H1 (cell line): ENCODE results near the gene DENND11.

Source experiments
- KDM5A ChIP-seq: fragments of 200-600 bp; IDR thresholded peaks from 2 replicates; pipeline ENCODE4 v1.7.1; 2012; ENCODE audit warnings: mild to moderate bottlenecking, low read length, inconsistent platforms, mixed read lengths
- SIN3A ChIP-seq, 2 experiments: IDR thresholded peaks in 1 of 2; conservative IDR thresholded peaks in 1 of 2; 2 replicates each; pipeline ENCODE4 v1.6.1; 2011 to 2012; ENCODE audit warnings: low read length in 2 of 2, improper control_type of control experiment in 1 of 2, low read depth in 1 of 2, mild to moderate bottlenecking in 1 of 2
- TF ChIP-seq, protein P1 (sequence below), 3 experiments: IDR thresholded peaks; 1 replicate in 2 of 3; 2 replicates in 1 of 3; pipeline versions ENCODE4 v1.5.1 to v1.6.1; 2011; ENCODE audit warnings: low read length in 3 of 3, mild to moderate bottlenecking in 3 of 3, inconsistent platforms in 2 of 3, low read depth in 1 of 3, moderate library complexity in 1 of 3; ENCODE audit not compliant: insufficient read depth in 1 of 3; ENCODE audit errors: control extremely low read depth in 1 of 3

GRCh38 chr7:141660259-141660658 is 41.7 kb downstream of the DENND11 start:
- TF ChIP-seq, protein P1, sequence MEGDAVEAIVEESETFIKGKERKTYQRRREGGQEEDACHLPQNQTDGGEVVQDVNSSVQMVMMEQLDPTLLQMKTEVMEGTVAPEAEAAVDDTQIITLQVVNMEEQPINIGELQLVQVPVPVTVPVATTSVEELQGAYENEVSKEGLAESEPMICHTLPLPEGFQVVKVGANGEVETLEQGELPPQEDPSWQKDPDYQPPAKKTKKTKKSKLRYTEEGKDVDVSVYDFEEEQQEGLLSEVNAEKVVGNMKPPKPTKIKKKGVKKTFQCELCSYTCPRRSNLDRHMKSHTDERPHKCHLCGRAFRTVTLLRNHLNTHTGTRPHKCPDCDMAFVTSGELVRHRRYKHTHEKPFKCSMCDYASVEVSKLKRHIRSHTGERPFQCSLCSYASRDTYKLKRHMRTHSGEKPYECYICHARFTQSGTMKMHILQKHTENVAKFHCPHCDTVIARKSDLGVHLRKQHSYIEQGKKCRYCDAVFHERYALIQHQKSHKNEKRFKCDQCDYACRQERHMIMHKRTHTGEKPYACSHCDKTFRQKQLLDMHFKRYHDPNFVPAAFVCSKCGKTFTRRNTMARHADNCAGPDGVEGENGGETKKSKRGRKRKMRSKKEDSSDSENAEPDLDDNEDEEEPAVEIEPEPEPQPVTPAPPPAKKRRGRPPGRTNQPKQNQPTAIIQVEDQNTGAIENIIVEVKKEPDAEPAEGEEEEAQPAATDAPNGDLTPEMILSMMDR (IDR thresholded peaks at IDR 0.05; ENCODE audit: control extremely low read depth in 1 of 3, insufficient read depth in 1 of 3, low read depth in 1 of 3, low read length in 3 of 3): no peak
- TF ChIP-seq KDM5A (no peak), SIN3A (conservative IDR thresholded peaks at IDR 0.05 in 1 of 2, IDR thresholded peaks at IDR 0.05 in 1 of 2; ENCODE audit: low read depth in 1 of 2, low read length in 2 of 2) (no peak)
